ENCODE measurements around the gene VMP1.
"Not testable (repeated sequence)": the region's sequence is repeated elsewhere in the genome, so short reads cannot be mapped to it uniquely, and the experiment has no call there.

The VMP1 gene

GRCh38 chr17:59776577-59776976 lies 69.1 kb downstream of the VMP1 start:
- no peak for DNase-seq (ENCODE audit: low read depth in 4 of 4, low spot score in 1 of 4)

- DNase-seq (ENCODE audit: low read depth in 4 of 4, low spot score in 1 of 4), result no peak
Measured at GRCh38 chr17:59777033-59777432, 69.6 kb downstream of the VMP1 start.

GRCh38 chr17:59778996-59779395 lies 71.5 kb downstream of the VMP1 start:
- DNase-seq (ENCODE audit: low read depth in 4 of 4, low spot score in 1 of 4), result no peak

- DNase-seq (ENCODE audit: low read depth in 4 of 4, low spot score in 1 of 4), result no peak
Measured at GRCh38 chr17:59779521-59779920, 72.1 kb downstream of the VMP1 start.

- not testable (repeated sequence) for DNase-seq (ENCODE audit: low read depth in 4 of 4, low spot score in 1 of 4)
Measured at GRCh38 chr17:59780548-59780947, 73.1 kb downstream of the VMP1 start.

GRCh38 chr17:59783221-59784047 lies 76.0 kb downstream of the VMP1 start:
- no peak for DNase-seq (ENCODE audit: low read depth in 4 of 4, low spot score in 1 of 4)

GRCh38 chr17:59785091-59785799 lies 77.8 kb downstream of the VMP1 start:
- DNase-seq (ENCODE audit: low read depth in 4 of 4, low spot score in 1 of 4), result no peak

- peak in 1 of 4 experiments; percentile 23 for DNase-seq (ENCODE audit: low read depth in 4 of 4, low spot score in 1 of 4)
Measured at GRCh38 chr17:59786213-59786535, 78.7 kb downstream of the VMP1 start.

GRCh38 chr17:59786536-59787319 lies 79.3 kb downstream of the VMP1 start:
- peak; percentile 36 to 65 (median 55) for DNase-seq (ENCODE audit: low read depth in 4 of 4, low spot score in 1 of 4)

- DNase-seq (ENCODE audit: low read depth in 4 of 4, low spot score in 1 of 4), result not testable (repeated sequence)
Measured at GRCh38 chr17:59789849-59790248, 82.4 kb downstream of the VMP1 start.

- not testable (repeated sequence) for DNase-seq (ENCODE audit: low read depth in 4 of 4, low spot score in 1 of 4)
Measured at GRCh38 chr17:59790418-59790817, 83.0 kb downstream of the VMP1 start.

GRCh38 chr17:59790910-59791309 lies 83.5 kb downstream of the VMP1 start:
- no peak for DNase-seq (ENCODE audit: low read depth in 4 of 4, low spot score in 1 of 4)

GRCh38 chr17:59791603-59792457 lies 84.4 kb downstream of the VMP1 start:
- no peak for DNase-seq (ENCODE audit: low read depth in 4 of 4, low spot score in 1 of 4)

- not testable (repeated sequence) for DNase-seq (ENCODE audit: low read depth in 4 of 4, low spot score in 1 of 4)
Measured at GRCh38 chr17:59792458-59792823, 85.0 kb downstream of the VMP1 start.

GRCh38 chr17:59793205-59793604 lies 85.8 kb downstream of the VMP1 start:
- no peak for DNase-seq (ENCODE audit: low read depth in 4 of 4, low spot score in 1 of 4)

GRCh38 chr17:59796138-59796537 lies 88.7 kb downstream of the VMP1 start:
- no peak for DNase-seq (ENCODE audit: low read depth in 4 of 4, low spot score in 1 of 4)

- no peak for DNase-seq (ENCODE audit: low read depth in 4 of 4, low spot score in 1 of 4)
Measured at GRCh38 chr17:59796785-59797205, 89.3 kb downstream of the VMP1 start.

- DNase-seq (ENCODE audit: low read depth in 4 of 4, low spot score in 1 of 4), result no peak
Measured at GRCh38 chr17:59798111-59798510, 90.7 kb downstream of the VMP1 start.

GRCh38 chr17:59800530-59800942 lies 93.1 kb downstream of the VMP1 start:
- DNase-seq (ENCODE audit: low read depth in 4 of 4, low spot score in 1 of 4), result no peak

- DNase-seq (ENCODE audit: low read depth in 4 of 4, low spot score in 1 of 4), result no peak
Measured at GRCh38 chr17:59802160-59802559, 94.7 kb downstream of the VMP1 start.
